ENCODE measurements around the gene SNAPC5. TPM values are rescaled to one million over a fixed set of nuclear protein-coding genes. Genes with fewer than 3 reads are reported as not detected.

The SNAPC5 gene
- total RNA-seq, 1 experiment from 2014 or later: 47.6 TPM

DNA sequence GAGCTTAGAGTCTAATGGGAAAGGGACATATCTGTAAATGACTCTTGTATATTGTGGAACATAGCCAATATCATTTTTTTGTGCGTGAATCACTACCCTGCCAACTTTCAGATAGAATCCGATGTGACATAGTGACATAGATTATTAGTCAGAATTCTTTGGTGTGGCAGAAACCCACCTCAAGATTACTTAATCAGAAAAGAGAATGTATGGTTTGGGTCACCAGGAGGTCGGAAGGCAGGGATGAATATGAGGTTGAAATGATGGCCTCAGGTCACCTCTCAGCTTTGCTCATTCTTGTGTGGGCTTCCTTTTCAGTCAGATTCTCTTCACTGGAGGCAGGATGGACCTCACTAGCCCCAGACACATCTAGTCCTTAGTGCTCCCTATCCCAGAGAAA is 41.4 kb downstream of the SNAPC5 start:
- no TSS peak for BruUV-seq (replicated peaks)
- intact Hi-C loops (cut with micrococcal nuclease; ENCODE audit: unreplicated experiment): no loop called here
- Mint-ChIP-seq H3K4me3 (ENCODE audit: low read depth, unreplicated experiment) (no peak overlapping the region), H3K36me3 (ENCODE audit: insufficient read depth, unreplicated experiment) (no peaks in the 10 kb centered on the region), H3K9me3 (ENCODE audit: low read depth, unreplicated experiment) (no peaks in the 10 kb centered on the region), H3K4me1 (ENCODE audit: low read depth, unreplicated experiment) (peaks cover 27% of the 10 kb centered on the region), H3K27ac (ENCODE audit: unreplicated experiment) (no peak overlapping the region), H3K27me3 (ENCODE audit: unreplicated experiment) (no peaks in the 10 kb centered on the region)
- CTCF ChIA-PET: interaction anchor here (0.6 to 0.7 kb wide), 2 partner anchors 15 to 210 kb away, joined by 3 read pairs; no protein-coding TSS in a partner anchor
- DNase-seq: no peak
- TF ChIP-seq, protein P1, sequence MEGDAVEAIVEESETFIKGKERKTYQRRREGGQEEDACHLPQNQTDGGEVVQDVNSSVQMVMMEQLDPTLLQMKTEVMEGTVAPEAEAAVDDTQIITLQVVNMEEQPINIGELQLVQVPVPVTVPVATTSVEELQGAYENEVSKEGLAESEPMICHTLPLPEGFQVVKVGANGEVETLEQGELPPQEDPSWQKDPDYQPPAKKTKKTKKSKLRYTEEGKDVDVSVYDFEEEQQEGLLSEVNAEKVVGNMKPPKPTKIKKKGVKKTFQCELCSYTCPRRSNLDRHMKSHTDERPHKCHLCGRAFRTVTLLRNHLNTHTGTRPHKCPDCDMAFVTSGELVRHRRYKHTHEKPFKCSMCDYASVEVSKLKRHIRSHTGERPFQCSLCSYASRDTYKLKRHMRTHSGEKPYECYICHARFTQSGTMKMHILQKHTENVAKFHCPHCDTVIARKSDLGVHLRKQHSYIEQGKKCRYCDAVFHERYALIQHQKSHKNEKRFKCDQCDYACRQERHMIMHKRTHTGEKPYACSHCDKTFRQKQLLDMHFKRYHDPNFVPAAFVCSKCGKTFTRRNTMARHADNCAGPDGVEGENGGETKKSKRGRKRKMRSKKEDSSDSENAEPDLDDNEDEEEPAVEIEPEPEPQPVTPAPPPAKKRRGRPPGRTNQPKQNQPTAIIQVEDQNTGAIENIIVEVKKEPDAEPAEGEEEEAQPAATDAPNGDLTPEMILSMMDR (IDR thresholded peaks at IDR 0.05; ENCODE audit: unreplicated experiment): no peak

- H3K36me3 Mint-ChIP-seq (ENCODE audit: insufficient read depth, unreplicated experiment): no peaks in the 10 kb centered on the region
Measured at GRCh38 chr15:66454143-66454542, 43.4 kb downstream of the SNAPC5 start.

DNA sequence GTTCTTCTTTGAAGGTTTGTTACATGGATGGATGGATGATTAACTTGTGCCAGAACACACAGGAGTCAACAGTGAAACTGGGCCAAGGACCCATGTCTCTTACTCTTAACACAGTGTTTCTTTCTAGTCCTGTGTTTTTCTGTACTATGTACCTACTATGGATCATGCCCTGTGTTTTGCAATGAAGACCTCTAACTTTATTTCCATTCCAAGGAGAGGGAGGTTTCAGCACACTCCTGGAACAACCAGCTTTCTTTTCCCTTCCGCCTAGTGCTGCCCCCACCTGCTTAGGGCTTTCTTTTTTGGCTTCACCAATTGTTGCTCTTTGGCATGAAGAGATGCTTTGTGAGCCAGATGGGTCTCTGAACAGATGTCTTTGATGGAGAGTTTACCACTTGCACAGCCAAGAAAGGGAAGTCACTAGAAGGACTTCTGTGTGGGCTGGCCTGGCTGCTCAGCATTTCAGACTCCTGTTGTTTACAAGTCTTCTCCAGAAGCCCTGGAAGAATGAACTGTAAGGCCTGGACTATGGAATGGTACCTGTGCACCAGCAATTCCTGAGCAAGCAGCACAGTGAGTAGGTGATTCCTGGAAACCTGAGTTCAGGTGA is 44.5 kb downstream of the SNAPC5 start:
- no peaks in the 10 kb centered on the region for H3K9me3 Mint-ChIP-seq (ENCODE audit: low read depth, unreplicated experiment)
- CTCF ChIA-PET: no interaction called here
- peaks cover 5% of the 10 kb centered on the region for H3K36me3 Mint-ChIP-seq (ENCODE audit: insufficient read depth, unreplicated experiment)
- H3K27me3 Mint-ChIP-seq (ENCODE audit: unreplicated experiment): no peaks in the 10 kb centered on the region
- H3K27ac Mint-ChIP-seq (ENCODE audit: unreplicated experiment): no peak overlapping the region
- H3K4me3 Mint-ChIP-seq (ENCODE audit: low read depth, unreplicated experiment): no peak overlapping the region
- no TSS peak for BruUV-seq (replicated peaks)
- H3K4me1 Mint-ChIP-seq (ENCODE audit: low read depth, unreplicated experiment): peaks cover 11% of the 10 kb centered on the region
- DNase-seq: no peak
- intact Hi-C loops (cut with micrococcal nuclease; ENCODE audit: unreplicated experiment): no loop called here
- TF ChIP-seq, protein P1 (IDR thresholded peaks at IDR 0.05; ENCODE audit: unreplicated experiment): no peak

More at GRCh38 chr15:66454143-66454542, 43.4 kb downstream of the SNAPC5 start:
- BruUV-seq (replicated peaks): no TSS peak
- Mint-ChIP-seq H3K27me3 (ENCODE audit: unreplicated experiment) (no peaks in the 10 kb centered on the region), H3K4me3 (ENCODE audit: low read depth, unreplicated experiment) (no peak overlapping the region), H3K4me1 (ENCODE audit: low read depth, unreplicated experiment) (peaks cover 11% of the 10 kb centered on the region), H3K27ac (ENCODE audit: unreplicated experiment) (no peak overlapping the region), H3K9me3 (ENCODE audit: low read depth, unreplicated experiment) (no peaks in the 10 kb centered on the region)
- no peak for DNase-seq
- CTCF ChIA-PET: interaction anchor here (0.6 kb wide), 1 partner anchor 32 kb away, joined by 3 read pairs; no protein-coding TSS in a partner anchor
- TF ChIP-seq, protein P1 (IDR thresholded peaks at IDR 0.05; ENCODE audit: unreplicated experiment): no peak
- intact Hi-C loops (cut with micrococcal nuclease; ENCODE audit: unreplicated experiment): no loop called here

DNA sequence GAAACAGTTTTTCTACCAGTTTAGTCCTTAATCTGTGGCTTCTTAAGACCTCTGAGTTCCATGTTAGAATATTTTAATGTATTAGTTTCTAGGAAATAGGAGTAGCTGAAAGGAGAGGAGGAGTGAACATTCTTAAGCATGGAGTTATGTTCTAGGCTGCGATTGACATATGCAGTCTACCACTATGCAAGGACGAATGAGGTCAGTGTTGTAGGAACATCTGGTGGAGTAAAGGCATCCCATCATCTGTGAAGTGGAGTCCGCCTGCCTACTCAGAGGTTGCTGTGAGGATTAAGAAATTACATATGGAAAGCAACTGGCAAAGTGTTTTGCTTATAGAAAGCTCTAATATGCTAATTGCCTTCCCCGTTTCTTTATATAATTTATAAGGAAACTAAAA is 45.1 kb downstream of the SNAPC5 start:
- no peaks in the 10 kb centered on the region for H3K27me3 Mint-ChIP-seq (ENCODE audit: unreplicated experiment)
- BruUV-seq (replicated peaks): no TSS peak
- TF ChIP-seq, protein P1 (IDR thresholded peaks at IDR 0.05; ENCODE audit: unreplicated experiment): no peak
- H3K9me3 Mint-ChIP-seq (ENCODE audit: low read depth, unreplicated experiment): no peaks in the 10 kb centered on the region
- no peak for DNase-seq
- H3K4me1 Mint-ChIP-seq (ENCODE audit: low read depth, unreplicated experiment): peaks cover 11% of the 10 kb centered on the region
- CTCF ChIA-PET: no interaction called here
- H3K36me3 Mint-ChIP-seq (ENCODE audit: insufficient read depth, unreplicated experiment): peaks cover 10% of the 10 kb centered on the region
- no peak overlapping the region for H3K27ac Mint-ChIP-seq (ENCODE audit: unreplicated experiment)
- intact Hi-C loops (cut with micrococcal nuclease; ENCODE audit: unreplicated experiment): no loop called here
- H3K4me3 Mint-ChIP-seq (ENCODE audit: low read depth, unreplicated experiment): no peak overlapping the region

Small RNA genes within 50 kb of the gene (microRNA-seq; reads per million reads assigned to microRNA genes)
- 3.2 reads per million for gene MIR4512

Other genes starting within 250 kb of the SNAPC5 start
- gene MEGF11, start 244.0 kb downstream of the SNAPC5 start, total RNA-seq (2022): 0.09 and 0.15 TPM in 2 replicates
- gene DIS3L, start 204.2 kb downstream of the SNAPC5 start, total RNA-seq (2022): 24.6 and 25.3 TPM in 2 replicates
- gene TIPIN, start 141.1 kb downstream of the SNAPC5 start, total RNA-seq (2022): 19.8 and 27.0 TPM in 2 replicates
- 67.6 and 69.1 TPM in 2 replicates for gene MAP2K1, start 110.8 kb downstream of the SNAPC5 start, total RNA-seq (2022)
- gene RPL4, start 7.1 kb upstream of the SNAPC5 start, total RNA-seq (2022): 2,415 and 2,676 TPM in 2 replicates
- 33.2 and 34.5 TPM in 2 replicates for gene ZWILCH, start 7.6 kb upstream of the SNAPC5 start, total RNA-seq (2022)
- 0.35 TPM in 1 of 2 replicates, not detected in the other for gene LCTL, start 68.2 kb upstream of the SNAPC5 start, total RNA-seq (2022)
- gene SMAD6, start 204.5 kb upstream of the SNAPC5 start, total RNA-seq (2022): 49.6 and 58.6 TPM in 2 replicates

All from Calu3 (cell line).